OCI-LY1 (cell line): Measurements from ENCODE around the gene FAM111A.

ENCODE experiments used
- H2AFZ ChIP-seq: fragments of 200-600 bp; sonication (generic), shearing (Covaris generic); 2 replicates; pipeline ENCODE4 v1.6.0; 2014; ENCODE audit warnings: antibody characterized with exemption, mild to moderate bottlenecking, low read length
- H3F3A ChIP-seq: fragments of 200-600 bp; sonication (generic), shearing (Covaris generic); 2 replicates; pipeline ENCODE4 v1.6.0; 2014; ENCODE audit warnings: mild to moderate bottlenecking, antibody characterized with exemption, low read length, moderate library complexity; ENCODE audit not compliant: insufficient read depth
- H3K27ac ChIP-seq: fragments of 200-600 bp; sonication (generic); 2 replicates; pipeline ENCODE4 v1.5.1; 2014; ENCODE audit warnings: low read length, mixed run types, mild to moderate bottlenecking, low read depth; ENCODE audit not compliant: poor library complexity, severe bottlenecking
- H3K27me3 ChIP-seq: fragments of 200-600 bp; sonication (generic); 2 replicates; pipeline ENCODE4 v1.6.0; 2014; ENCODE audit warnings: antibody characterized with exemption, mild to moderate bottlenecking, low read length, moderate library complexity; ENCODE audit not compliant: insufficient read depth
- H3K36me3 ChIP-seq: fragments of 200-600 bp; sonication (generic); 2 replicates; pipeline ENCODE4 v1.6.1; 2014; ENCODE audit warnings: mild to moderate bottlenecking, antibody characterized with exemption, low read length, moderate library complexity, mixed read lengths; ENCODE audit not compliant: insufficient read depth
- H3K4me1 ChIP-seq: fragments of 200-600 bp; sonication (generic); 2 replicates; pipeline ENCODE4 v1.5.1; 2014; ENCODE audit warnings: mild to moderate bottlenecking, low read length, moderate library complexity; ENCODE audit not compliant: insufficient read depth, severe bottlenecking
- H3K4me2 ChIP-seq: fragments of 200-600 bp; sonication (generic), shearing (Covaris generic); 2 replicates; pipeline ENCODE4 v1.6.1; 2014; ENCODE audit warnings: low read length
- H3K4me3 ChIP-seq: fragments of 200-600 bp; sonication (generic); 2 replicates; pipeline ENCODE4 v1.5.1; 2014; ENCODE audit warnings: low read length, low read depth, mild to moderate bottlenecking, mixed read lengths; ENCODE audit not compliant: poor library complexity, severe bottlenecking
- H3K79me2 ChIP-seq: fragments of 200-600 bp; shearing (Covaris generic); 2 replicates; pipeline ENCODE4 v1.6.1; 2016; ENCODE audit warnings: mixed run types, low read length, mixed read lengths; ENCODE audit not compliant: insufficient read depth
- H3K9ac ChIP-seq: fragments of 200-600 bp; sonication (generic), shearing (Covaris generic); 2 replicates; pipeline ENCODE4 v1.6.1; 2014; ENCODE audit warnings: mild to moderate bottlenecking, low read length, mixed read lengths
- H3K9me2 ChIP-seq: fragments of 200-600 bp; sonication (generic), shearing (Covaris generic); 2 replicates; pipeline ENCODE4 v1.6.1; 2014; ENCODE audit warnings: low read depth, mild to moderate bottlenecking, low read length, mixed read lengths
- H3K9me3 ChIP-seq: fragments of 200-600 bp; shearing (Covaris generic); 2 replicates; pipeline ENCODE4 v1.6.1; 2014; ENCODE audit warnings: low read length, mixed read lengths
- H4K20me1 ChIP-seq: fragments of 200-600 bp; sonication (generic), shearing (Covaris generic); 2 replicates; pipeline ENCODE4 v1.6.0; 2016; ENCODE audit warnings: mild to moderate bottlenecking, low read length; ENCODE audit not compliant: insufficient read depth
- CTCF ChIP-seq: fragments of 200-600 bp; sonication (generic), shearing (Covaris generic); IDR thresholded peaks from 2 replicates; pipeline ENCODE4 v1.5.1; 2017; ENCODE audit warnings: mild to moderate bottlenecking, antibody characterized with exemption, low read length, moderate library complexity, mixed read lengths
- EZH2 ChIP-seq: fragments of 200-600 bp; sonication (generic), shearing (Covaris generic); IDR thresholded peaks from 2 replicates; pipeline ENCODE4 v1.8.0; 2017; ENCODE audit warnings: borderline replicate concordance, mixed run types, mild to moderate bottlenecking, antibody characterized with exemption, low read length, moderate library complexity, mixed read lengths

Gene FAM111A

GRCh38 chr11:59196777-59197176 lies 54.1 kb downstream of the FAM111A start:
- Histone ChIP-seq H3K36me3 (no peaks in the 10 kb centered on the region), H3K9me2 (no peaks in the 10 kb centered on the region)

GRCh38 chr11:59197991-59198390 lies 55.3 kb downstream of the FAM111A start:
- TF ChIP-seq EZH2 (no peak), CTCF (no peak)
- Histone ChIP-seq H3K27ac (no peak overlapping the region), H3K4me3 (no peak overlapping the region), H3K9me3 (no peaks in the 10 kb centered on the region), H4K20me1 (no peaks in the 10 kb centered on the region), H3K4me2 (no peak overlapping the region), H3K4me1 (peaks cover 15% of the 10 kb centered on the region), H3K36me3 (no peaks in the 10 kb centered on the region), H2AFZ (no peak overlapping the region), H3F3A (no peaks in the 10 kb centered on the region), H3K9ac (no peak overlapping the region), H3K79me2 (no peaks in the 10 kb centered on the region), H3K27me3 (no peaks in the 10 kb centered on the region), H3K9me2 (no peaks in the 10 kb centered on the region)

More at GRCh38 chr11:59196777-59197176, 54.1 kb downstream of the FAM111A start:
- Histone ChIP-seq H3K9ac (no peak overlapping the region), H3K79me2 (no peaks in the 10 kb centered on the region), H3K4me1 (peaks cover 15% of the 10 kb centered on the region), H3K9me3 (no peaks in the 10 kb centered on the region), H3K4me3 (no peak overlapping the region), H2AFZ (no peak overlapping the region), H3F3A (no peaks in the 10 kb centered on the region), H4K20me1 (no peaks in the 10 kb centered on the region), H3K27ac (no peak overlapping the region), H3K4me2 (no peak overlapping the region), H3K27me3 (no peaks in the 10 kb centered on the region)
- no peak for TF ChIP-seq EZH2
- no peak for TF ChIP-seq CTCF

- no peaks in the 10 kb centered on the region for H3K9me2 ChIP-seq
- no peaks in the 10 kb centered on the region for H3K27me3 ChIP-seq
- no peaks in the 10 kb centered on the region for H4K20me1 ChIP-seq
- no peaks in the 10 kb centered on the region for H3K79me2 ChIP-seq
- no peak for TF ChIP-seq CTCF
- no peak for TF ChIP-seq EZH2
- no peak overlapping the region for H3K4me3 ChIP-seq
- H3K4me1 ChIP-seq = peaks cover 15% of the 10 kb centered on the region
- H2AFZ ChIP-seq = no peak overlapping the region
- H3K27ac ChIP-seq = no peak overlapping the region
- H3K36me3 ChIP-seq = no peaks in the 10 kb centered on the region
- no peak overlapping the region for H3K4me2 ChIP-seq
- H3F3A ChIP-seq = no peaks in the 10 kb centered on the region
- H3K9me3 ChIP-seq = no peaks in the 10 kb centered on the region
- no peak overlapping the region for H3K9ac ChIP-seq
These were observed 56.1 kb downstream of the FAM111A start for GRCh38 chr11:59198726-59199125.
